SK-N-SH (cell line): Measurements from ENCODE around the gene WDFY2.

ENCODE experiments used
- CTCF ChIP-seq: fragments of 200-600 bp; sonication (generic); IDR thresholded peaks from 2 replicates; pipeline ENCODE4 v1.6.1; 2017; ENCODE audit warnings: antibody characterized with exemption, mild to moderate bottlenecking, moderate library complexity
- EZH2phosphoT487 ChIP-seq: fragments of 200-600 bp; sonication (generic); IDR thresholded peaks from 2 replicates; pipeline ENCODE4 v1.6.1; 2017; ENCODE audit warnings: low read depth, mixed run types, mild to moderate bottlenecking, antibody characterized with exemption, moderate library complexity, borderline replicate concordance
- REST ChIP-seq: IDR thresholded peaks from 2 replicates; pipeline ENCODE4 v1.6.1; 2012; ENCODE audit warnings: mild to moderate bottlenecking, low read depth, low read length, moderate library complexity

- TF ChIP-seq CTCF (no peak), REST (no peak), EZH2phosphoT487 (no peak)
These were observed 4.2 kb downstream of the WDFY2 start for GRCh38 chr13:51588406-51588949.
